TTC549 (cell line): ENCODE data around the gene RMDN2.
"Not testable (repeated sequence)": the region's sequence is repeated elsewhere in the genome, so short reads cannot be mapped to it uniquely, and the experiment has no call there.

Experiments
- FAIRE-seq: peaks from 2 replicates; lab custom pipeline; 2012; peaks lifted over from hg19 to GRCh38; lab: Jason Lieb, UNC

The RMDN2 gene

GRCh38 chr2:37932873-37933272 lies 7.8 kb downstream of the RMDN2 start:
- not testable (repeated sequence) for FAIRE-seq

- peak; percentile 9 for FAIRE-seq
These were observed 9.8 kb downstream of the RMDN2 start for GRCh38 chr2:37934591-37935513.

GRCh38 chr2:37937568-37937967 lies 12.5 kb downstream of the RMDN2 start:
- FAIRE-seq = not testable (repeated sequence)

GRCh38 chr2:37941267-37941666 lies 16.2 kb downstream of the RMDN2 start:
- FAIRE-seq = not testable (repeated sequence)

- no peak for FAIRE-seq
These were observed 19.2 kb downstream of the RMDN2 start for GRCh38 chr2:37944268-37944667.

GRCh38 chr2:37947306-37947705 lies 22.2 kb downstream of the RMDN2 start:
- peak; percentile 31 for FAIRE-seq

GRCh38 chr2:37962018-37962739 lies 37.1 kb downstream of the RMDN2 start:
- FAIRE-seq = not testable (repeated sequence)

GRCh38 chr2:37962740-37963121 lies 37.6 kb downstream of the RMDN2 start:
- FAIRE-seq = not testable (repeated sequence)

GRCh38 chr2:37963901-37964300 lies 38.8 kb downstream of the RMDN2 start:
- not testable (repeated sequence) for FAIRE-seq

GRCh38 chr2:37966326-37966725 lies 41.2 kb downstream of the RMDN2 start:
- no peak for FAIRE-seq

- FAIRE-seq = no peak
These were observed 44.6 kb downstream of the RMDN2 start for GRCh38 chr2:37969731-37970130.

- peak; percentile 83 for FAIRE-seq
These were observed 46.9 kb downstream of the RMDN2 start for GRCh38 chr2:37971971-37972370.

- no peak for FAIRE-seq
These were observed 48.7 kb downstream of the RMDN2 start for GRCh38 chr2:37973615-37974353.

GRCh38 chr2:37975808-37976207 lies 50.7 kb downstream of the RMDN2 start:
- peak; percentile 63 for FAIRE-seq

GRCh38 chr2:37976411-37976810 lies 51.3 kb downstream of the RMDN2 start:
- FAIRE-seq = no peak

- FAIRE-seq = peak; percentile 94
These were observed 57.1 kb downstream of the RMDN2 start for GRCh38 chr2:37982147-37982582.

- no peak for FAIRE-seq
These were observed 57.8 kb downstream of the RMDN2 start for GRCh38 chr2:37982847-37983246.

- no peak for FAIRE-seq
These were observed 58.6 kb downstream of the RMDN2 start for GRCh38 chr2:37983719-37984118.

GRCh38 chr2:37984176-37984575 lies 59.1 kb downstream of the RMDN2 start:
- peak; percentile 82 for FAIRE-seq

- peak; percentile 83 for FAIRE-seq
These were observed 59.5 kb downstream of the RMDN2 start for GRCh38 chr2:37984589-37984988.

GRCh38 chr2:37985333-37985732 lies 60.2 kb downstream of the RMDN2 start:
- no peak for FAIRE-seq

- no peak for FAIRE-seq
These were observed 62.1 kb downstream of the RMDN2 start for GRCh38 chr2:37987098-37987775.
